AG09319 (cell line): ENCODE data around the gene PPP5C.
"Not testable (repeated sequence)": the region's sequence is repeated elsewhere in the genome, so short reads cannot be mapped to it uniquely, and the experiment has no call there.

ENCODE experiments used
- DNase-seq: peaks from one replicate; pipeline ENCODE4 v3.0.0-alpha.2; 2010; ENCODE audit warnings: low read depth; ENCODE audit errors: extremely low read depth
- CTCF ChIP-seq: IDR thresholded peaks from 2 replicates; pipeline ENCODE4 v1.5.1; 2011; ENCODE audit warnings: low read depth, mild to moderate bottlenecking, inconsistent platforms, low read length, moderate library complexity

PPP5C gene

GRCh38 chr19:46392837-46393236 lies 46.0 kb downstream of the PPP5C start:
- DNase-seq = no peak
- TF ChIP-seq CTCF = no peak

GRCh38 chr19:46393456-46394401 lies 46.8 kb downstream of the PPP5C start:
- no peak for TF ChIP-seq CTCF
- no peak for DNase-seq

- no peak for DNase-seq
- TF ChIP-seq CTCF = no peak
These were observed 47.5 kb downstream of the PPP5C start for GRCh38 chr19:46394402-46394797.

GRCh38 chr19:46397801-46398479 lies 51.1 kb downstream of the PPP5C start:
- DNase-seq = not testable (repeated sequence)

GRCh38 chr19:46402725-46403124 lies 55.8 kb downstream of the PPP5C start:
- TF ChIP-seq CTCF = no peak
- no peak for DNase-seq

GRCh38 chr19:46404055-46404752 lies 57.3 kb downstream of the PPP5C start:
- no peak; the same call in 1 of the 2 replicates for TF ChIP-seq CTCF
- DNase-seq = no peak

GRCh38 chr19:46404753-46405468 lies 58.0 kb downstream of the PPP5C start:
- DNase-seq = no peak

More at GRCh38 chr19:46404753-46405468, 58.0 kb downstream of the PPP5C start:
- no peak; the same call in 1 of the 2 replicates for TF ChIP-seq CTCF
